Stimulated activated CD4-positive, alpha-beta T cell treated with anti-CD3 and anti-CD28 coated beads, Interleukin-12 subunit alpha, Interleukin-12 subunit beta, amount 100 ng/mL, for 48 hours (primary cell): ENCODE measurements around the gene FAM229B.
"Not testable (repeated sequence)": the region's sequence is repeated elsewhere in the genome, so short reads cannot be mapped to it uniquely, and the experiment has no call there.

ENCODE experiments used
- DNase-seq, 3 donors: peaks; one replicate each; pipeline ENCODE4 v3.0.0-alpha.2; 2020; ENCODE audit warnings: low read depth in 2 of 3, low spot score in 1 of 3

FAM229B gene

DNA sequence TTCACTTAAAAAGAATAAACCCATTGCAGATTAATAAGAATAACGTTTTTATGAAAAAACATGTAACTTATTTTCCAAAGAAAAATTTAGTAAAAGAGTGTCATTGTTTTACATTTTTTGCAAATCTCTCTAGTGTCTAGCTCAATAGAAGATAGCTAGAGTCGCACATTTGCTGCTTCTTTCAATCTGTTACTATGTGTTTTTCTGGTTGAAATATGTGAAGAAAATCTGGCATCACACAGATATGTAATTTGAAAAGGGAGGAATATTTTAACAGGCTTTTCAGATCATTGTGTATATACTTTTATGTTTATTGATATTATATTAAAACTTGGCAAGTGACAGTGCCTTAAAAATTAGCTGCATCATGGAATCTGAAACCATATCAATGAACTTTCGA is 24.4 kb upstream of the FAM229B start:
- DNase-seq: no peak

GRCh38 chr6:112065426-112065986 is 21.9 kb upstream of the FAM229B start:
- DNase-seq: no peak

- DNase-seq: no peak
These were observed 20.8 kb upstream of the FAM229B start for GRCh38 chr6:112066606-112067005.

DNA sequence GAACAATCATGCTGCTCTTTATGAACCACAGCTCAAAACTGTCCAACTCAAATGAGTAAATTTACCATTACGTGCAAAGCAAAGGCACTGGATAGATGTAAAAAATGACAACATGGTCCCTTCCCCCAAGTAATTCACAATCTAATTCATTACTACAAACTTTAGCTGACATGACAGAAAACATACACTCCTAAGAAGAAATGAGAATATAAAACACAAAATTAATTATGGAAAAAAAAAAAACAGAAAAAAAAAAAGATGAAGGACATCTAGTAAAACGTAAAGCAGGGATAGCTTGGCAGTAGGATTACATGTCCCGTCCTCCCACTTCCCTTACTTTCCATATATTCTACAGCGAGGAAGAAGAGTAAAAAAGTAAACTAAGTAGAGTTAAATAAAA is 5.8 kb upstream of the FAM229B start:
- no peak for DNase-seq

DNA sequence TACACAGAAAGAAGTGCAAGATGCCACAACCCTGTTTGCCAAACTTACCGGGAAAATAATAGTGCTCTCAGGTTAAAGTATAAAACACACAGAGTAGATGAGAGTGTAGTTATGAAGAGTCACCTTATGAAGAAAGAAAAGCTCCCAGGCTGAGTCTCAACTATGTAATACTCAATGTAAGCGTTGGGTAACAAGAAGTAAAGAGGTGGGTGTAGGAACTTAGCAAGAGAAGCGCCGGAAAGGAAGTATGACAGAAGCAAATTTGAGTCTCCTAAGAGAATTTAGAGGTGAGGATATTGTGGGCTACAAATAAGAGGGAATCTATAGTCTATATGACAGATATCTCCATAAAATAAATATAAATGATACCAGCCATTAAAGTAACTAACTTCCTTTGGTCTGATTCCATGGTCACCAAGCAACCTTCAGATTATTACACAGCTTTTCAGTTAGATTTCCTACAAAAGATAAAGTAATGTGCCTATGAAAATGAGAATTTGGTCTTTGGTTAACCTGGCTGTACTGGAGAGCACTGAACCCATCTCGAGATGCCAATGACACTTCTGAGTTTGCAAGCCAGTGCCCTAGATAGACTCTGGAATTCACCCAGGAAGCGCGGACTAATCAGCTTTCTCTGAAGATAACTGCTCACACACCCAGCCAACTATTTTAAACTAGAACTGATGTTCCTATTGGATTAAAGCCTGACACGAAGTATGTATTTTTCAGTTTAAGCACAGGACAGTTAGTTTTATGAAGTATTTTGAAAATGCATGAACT is 1.9 kb upstream of the FAM229B start:
- no peak for DNase-seq

DNA sequence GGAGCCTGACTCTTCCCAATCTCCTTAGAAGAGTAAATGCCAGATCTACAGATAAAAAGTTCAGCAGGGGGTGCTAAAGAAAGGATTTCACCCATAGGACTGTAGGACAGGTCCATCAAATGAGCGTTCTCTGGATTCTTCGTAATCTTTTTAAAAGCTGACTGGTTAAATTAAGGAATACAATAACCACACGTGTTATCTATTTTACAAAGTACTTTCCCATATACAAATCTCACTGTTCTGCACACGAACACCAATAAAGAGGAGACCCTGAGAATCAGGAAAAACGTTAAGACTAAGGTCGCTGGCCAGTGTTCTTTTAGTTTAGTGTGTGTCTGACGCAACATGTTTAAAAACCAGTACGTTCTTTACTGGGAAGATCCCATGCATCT is 651 bp upstream of the FAM229B start:
- DNase-seq: no peak

GRCh38 chr6:112087916-112088315 is 525 bp downstream of the FAM229B start:
- no peak for DNase-seq

- no peak for DNase-seq
These were observed 9.5 kb downstream of the FAM229B start for GRCh38 chr6:112096901-112097300.

GRCh38 chr6:112100561-112100960 is 13.2 kb downstream of the FAM229B start:
- no peak for DNase-seq

DNA sequence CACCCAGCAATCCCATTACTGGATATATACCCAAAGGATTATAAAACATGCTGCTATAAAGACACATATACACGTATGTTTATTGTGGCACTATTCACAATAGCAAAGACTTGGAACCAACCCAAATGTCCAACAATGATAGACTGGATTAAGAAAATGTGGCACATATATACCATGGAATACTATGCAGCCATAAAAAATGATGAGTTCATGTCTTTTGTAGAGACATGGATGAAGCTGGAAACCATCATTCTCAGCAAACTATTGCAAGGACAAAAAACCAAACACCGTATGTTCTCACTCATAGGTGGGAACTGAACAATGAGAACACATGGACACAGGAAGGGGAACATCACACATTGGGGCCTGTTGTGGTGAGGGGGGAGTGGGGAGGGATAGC is 18.6 kb downstream of the FAM229B start:
- not testable (repeated sequence) for DNase-seq

DNA sequence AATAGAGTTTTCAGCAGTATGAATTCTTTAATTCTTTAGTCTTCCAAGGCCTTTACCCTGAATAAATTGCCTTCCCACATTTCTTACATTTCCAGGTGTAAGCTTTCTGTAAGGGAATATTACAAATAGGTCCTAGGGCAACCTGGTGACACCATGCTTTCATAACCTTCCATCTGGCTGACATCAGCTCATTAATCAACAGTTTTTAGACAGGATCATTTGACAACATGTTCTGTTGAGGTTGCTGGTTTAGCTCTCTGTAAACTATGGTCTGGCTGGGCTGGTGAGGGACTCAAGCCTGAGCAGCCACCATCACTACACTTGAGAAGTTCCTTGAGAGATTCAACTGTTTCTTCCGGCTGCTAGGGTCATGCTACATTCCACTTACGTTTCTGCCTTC is 19.2 kb downstream of the FAM229B start:
- DNase-seq: no peak

GRCh38 chr6:112109262-112109661 is 21.9 kb downstream of the FAM229B start:
- no peak for DNase-seq

- no peak for DNase-seq
These were observed 26.0 kb downstream of the FAM229B start for GRCh38 chr6:112113431-112113830.

DNA sequence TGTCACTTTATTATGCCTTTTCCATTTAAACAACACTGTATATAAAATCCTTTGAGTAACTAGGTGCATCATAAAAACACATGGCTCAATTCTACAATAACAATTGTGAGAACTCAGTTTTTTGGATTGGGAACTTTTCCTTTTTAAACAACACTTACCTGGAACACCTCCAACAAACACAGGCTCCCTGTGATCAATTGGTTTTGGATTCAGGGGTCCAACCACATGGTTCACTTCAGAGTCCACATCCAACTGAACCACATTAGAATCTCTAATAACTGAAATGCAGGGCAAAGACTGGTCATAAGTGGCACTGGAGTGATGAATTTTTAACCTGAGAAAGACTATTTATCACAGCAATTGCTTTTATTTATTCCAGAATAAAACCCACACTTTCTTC is 26.5 kb downstream of the FAM229B start:
- DNase-seq: no peak

DNA sequence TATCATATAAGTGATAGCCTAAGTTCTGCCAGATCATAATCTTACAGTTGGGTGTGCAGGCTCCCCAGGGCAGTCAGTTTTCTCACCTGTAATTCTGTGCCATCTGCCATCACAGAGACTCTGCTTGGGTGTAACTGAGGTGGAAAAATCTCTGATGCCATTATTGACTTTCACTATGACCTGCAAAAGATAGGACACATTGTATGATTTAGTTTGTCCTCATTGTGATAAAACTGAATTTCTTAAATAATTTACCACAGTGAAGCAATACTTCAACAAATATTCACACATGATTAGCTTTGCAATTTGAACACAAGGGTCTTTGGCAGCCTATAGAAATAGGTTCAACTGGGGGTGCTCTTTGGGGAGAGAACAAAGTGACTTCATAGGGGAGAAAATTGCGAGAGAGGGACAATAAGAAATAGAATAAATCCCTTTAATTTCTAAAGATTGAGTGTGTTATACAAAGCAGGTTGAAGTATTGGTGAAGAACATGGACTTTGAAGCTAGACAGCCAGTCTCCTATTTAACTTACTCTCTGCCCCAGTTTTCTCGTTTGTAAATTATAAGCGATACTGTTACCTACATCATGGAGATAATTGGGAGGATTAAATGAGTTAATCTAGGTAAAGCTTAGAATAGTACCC is 27.3 kb downstream of the FAM229B start:
- no peak for DNase-seq

DNA sequence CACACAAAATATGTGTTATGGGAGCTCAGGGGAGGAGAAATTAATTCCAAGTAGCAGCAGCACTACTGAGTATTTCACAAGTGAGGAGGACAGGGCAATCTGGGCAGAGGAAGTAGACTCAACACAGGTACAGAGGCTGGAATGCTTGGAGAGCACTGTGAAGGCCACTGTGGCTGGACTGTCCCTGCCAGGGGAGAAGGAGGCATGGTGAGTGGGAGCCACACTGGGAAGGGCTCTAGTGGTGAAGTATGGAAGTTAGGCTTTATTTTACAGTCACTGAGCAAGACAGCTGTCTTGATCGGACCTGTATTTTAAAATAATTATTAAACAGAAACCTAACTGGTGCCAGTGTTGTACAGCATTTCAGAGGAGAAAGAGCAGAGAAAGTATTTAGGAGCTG is 28.8 kb downstream of the FAM229B start:
- no peak for DNase-seq

DNA sequence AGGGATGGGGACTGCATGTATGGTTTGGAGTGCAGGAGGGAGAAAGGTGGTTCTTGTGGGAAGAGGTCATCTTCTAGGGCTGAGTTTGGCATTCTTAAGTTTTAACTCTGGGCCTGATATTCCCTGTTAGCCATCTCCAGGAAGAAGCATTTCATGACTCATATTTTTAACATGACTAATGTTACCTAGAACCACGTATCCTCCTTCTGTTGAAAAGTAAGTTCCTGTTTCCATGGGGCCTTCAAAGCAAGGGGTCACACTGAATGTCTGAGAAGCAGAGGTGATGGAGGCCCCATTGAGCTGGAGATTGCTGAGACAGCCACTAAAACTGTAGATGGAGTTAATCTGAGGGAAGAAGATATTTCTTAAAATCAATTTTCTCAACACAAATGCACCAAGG is 30.2 kb downstream of the FAM229B start:
- peak in 1 of 3 donors; percentile 1 for DNase-seq

GRCh38 chr6:112118034-112118433 is 30.6 kb downstream of the FAM229B start:
- DNase-seq: no peak

DNA sequence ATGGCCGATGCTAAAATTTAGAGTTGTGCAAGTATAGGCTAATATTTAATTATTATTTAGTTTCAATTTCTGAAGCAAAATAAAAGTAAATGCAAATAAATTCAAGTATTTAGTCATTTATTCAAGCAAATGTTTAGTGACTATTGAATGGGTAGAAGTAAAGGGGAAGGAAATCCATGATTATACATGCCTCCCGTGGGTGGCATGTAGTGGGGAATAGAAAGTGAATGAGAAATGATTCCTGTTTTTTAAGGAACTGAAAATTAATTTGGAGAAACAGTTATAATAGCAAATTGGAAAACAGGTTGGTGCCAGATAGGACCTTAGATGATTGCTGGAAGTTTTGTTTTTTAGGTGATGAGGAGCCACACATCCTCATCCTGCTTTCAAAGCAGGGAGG is 35.4 kb downstream of the FAM229B start:
- no peak for DNase-seq

- no peak for DNase-seq
These were observed 36.6 kb downstream of the FAM229B start for GRCh38 chr6:112123982-112124381.

- DNase-seq: no peak
These were observed 40.8 kb downstream of the FAM229B start for GRCh38 chr6:112128208-112128607.

GRCh38 chr6:112130878-112131277 is 43.5 kb downstream of the FAM229B start:
- no peak for DNase-seq

DNA sequence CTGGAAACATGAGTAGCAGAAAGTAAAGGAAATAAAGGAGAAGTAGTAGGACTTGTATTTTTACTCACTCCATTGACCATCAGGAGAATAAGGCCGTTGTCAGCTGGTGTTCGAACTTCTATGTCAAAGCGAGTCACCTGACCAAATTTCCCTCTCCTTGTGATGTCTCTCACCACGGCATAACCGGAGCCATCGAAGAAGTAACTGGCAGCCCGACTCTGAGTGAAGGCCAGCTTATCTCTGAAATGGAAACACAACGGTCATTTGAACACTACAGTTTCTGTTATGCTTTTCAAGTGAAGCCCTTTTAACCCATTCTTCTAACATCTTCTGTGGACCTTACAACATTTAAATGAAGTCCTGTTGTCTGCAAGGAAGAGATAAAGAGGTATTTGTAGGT is 51.7 kb downstream of the FAM229B start:
- DNase-seq: no peak
